ENCODE measurements around the gene ISYNA1. TPM values are rescaled to one million over a fixed set of nuclear protein-coding genes. Genes with fewer than 3 reads are reported as not detected.

ISYNA1 gene
- total RNA-seq, 1 experiment from 2014 or later: 0.40 TPM

DNA sequence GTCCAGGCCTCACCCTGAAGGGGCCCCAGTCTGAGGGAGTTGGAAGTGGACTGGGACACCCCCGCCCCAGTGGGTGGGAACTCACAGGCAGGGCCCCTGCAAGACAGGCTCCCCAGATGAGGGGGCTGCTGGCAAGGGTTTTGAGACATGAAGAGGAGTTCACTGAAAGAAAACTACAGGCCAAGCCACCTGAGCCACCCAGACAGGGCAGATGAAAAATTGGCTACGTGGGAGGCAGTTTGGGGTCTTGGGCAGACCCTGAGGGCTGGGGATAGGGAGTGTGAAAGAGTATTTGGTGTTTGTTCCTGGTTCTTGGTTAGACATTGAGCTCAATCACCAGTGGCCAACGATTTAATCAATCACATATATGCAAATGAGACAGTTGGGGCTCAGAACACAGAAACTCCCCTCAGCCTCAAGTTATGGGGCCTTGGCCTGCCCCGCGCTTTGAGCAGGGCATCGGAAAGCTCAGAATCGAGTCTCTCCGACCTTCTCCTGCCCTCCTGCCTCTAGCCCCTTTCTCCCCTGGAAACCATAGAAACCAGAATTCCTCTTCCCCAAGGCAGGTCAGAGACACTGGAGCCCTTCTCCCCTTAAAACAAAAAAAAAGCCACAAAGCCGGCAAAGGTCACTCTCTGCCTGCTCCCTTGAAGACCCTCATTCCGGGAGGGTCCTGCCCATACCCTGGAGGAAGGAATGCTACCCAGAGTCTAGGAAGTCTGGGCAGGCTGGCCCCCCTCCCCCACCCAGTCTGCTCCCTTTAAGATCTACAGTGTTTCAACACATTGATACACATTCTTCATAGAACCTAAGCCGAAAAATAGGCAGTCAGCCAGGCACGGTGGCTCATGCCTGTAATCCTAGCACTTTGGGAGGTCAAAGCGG lies 1.3 kb upstream of the ISYNA1 start:
- H3K9me3 ChIP-seq: no peaks in the 10 kb centered on the region
- DNase-seq: peak; percentile 65
- H3K36me3 ChIP-seq: peaks cover 39% of the 10 kb centered on the region
- H3K27me3 ChIP-seq: no peaks in the 10 kb centered on the region
- H3K4me3 ChIP-seq: no peak overlapping the region

DNA sequence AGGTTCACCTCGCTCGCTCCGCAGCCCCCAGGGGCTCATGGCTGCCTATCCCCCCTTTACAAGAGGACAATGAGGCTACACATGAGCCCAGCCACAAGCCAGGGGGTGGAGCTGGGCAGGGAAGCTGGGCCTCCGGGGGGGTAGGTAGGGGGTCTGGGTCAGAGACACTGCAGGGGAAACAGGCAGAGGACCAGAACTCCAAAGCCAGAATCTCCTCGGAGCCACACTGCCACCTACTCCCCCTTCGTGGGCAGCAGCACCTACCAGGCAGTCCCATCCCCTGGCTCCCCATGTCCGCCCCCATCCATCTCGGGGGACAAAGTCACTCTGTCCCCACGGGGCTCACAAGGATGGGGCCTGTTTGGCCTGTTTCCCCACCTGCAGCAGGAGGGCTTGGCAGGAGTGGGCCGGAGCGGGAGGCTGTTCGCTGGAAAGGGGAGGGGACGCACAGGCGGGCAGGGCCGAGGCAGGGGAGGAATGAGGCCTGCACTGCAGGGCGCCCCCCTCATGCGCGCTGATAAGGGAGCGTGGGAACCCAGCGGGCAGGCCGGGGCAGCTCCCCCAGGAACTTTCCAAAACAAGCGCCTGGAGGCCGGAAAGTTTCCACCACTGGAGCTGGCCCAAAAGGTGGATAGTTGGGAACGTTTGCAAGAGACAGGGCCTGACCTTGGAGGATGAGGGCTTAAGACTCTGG lies 545 bp upstream of the ISYNA1 start:
- Histone ChIP-seq H3K9me3 (no peaks in the 10 kb centered on the region), H3K36me3 (peaks cover 34% of the 10 kb centered on the region), H3K27me3 (no peaks in the 10 kb centered on the region), H3K4me3 (no peak overlapping the region)
- DNase-seq: no peak

DNA sequence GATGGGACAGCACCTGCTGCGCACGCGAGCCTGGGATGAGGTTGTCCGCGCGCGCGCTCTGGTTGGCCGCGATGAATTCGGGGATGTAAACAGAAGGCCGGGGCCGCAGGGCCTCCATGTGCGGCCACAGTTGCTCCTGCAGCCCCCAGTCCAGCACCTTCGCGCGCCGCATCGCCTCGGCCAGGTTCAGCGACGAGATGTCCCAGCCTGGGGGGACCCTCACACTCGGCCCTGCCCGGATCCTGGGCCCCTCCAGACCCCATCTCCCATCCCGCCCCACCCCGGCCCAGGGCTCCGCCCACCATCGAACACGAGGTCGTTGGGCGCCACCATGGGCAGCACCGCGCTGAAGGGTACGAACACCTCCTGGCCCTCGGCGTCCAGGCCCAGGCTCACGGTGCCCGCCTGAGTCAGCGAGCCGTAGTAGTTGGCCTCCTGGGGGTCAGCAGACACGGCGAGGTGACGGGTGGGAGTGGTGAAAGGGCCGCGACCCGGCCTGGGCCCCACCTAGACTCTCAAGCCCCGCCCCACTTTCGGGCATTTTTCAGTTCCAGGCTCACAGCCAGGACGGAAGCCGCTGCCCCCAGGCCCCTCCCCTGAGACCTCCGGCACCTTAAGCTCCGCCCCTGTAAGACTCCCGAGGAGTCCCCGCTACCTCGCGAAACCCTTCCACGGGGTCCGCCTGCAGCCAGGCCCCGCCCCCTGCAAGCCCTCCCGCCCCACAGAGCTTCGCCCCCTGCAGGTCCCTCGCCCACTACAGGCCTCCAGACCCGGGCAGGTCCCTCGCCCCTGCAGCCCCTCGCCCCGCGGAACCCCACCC lies 1.1 kb downstream of the ISYNA1 start:
- Histone ChIP-seq H3K9me3 (no peaks in the 10 kb centered on the region), H3K4me3 (no peak overlapping the region), H3K27me3 (no peaks in the 10 kb centered on the region), H3K36me3 (peaks cover 33% of the 10 kb centered on the region)
- no peak for DNase-seq

DNA sequence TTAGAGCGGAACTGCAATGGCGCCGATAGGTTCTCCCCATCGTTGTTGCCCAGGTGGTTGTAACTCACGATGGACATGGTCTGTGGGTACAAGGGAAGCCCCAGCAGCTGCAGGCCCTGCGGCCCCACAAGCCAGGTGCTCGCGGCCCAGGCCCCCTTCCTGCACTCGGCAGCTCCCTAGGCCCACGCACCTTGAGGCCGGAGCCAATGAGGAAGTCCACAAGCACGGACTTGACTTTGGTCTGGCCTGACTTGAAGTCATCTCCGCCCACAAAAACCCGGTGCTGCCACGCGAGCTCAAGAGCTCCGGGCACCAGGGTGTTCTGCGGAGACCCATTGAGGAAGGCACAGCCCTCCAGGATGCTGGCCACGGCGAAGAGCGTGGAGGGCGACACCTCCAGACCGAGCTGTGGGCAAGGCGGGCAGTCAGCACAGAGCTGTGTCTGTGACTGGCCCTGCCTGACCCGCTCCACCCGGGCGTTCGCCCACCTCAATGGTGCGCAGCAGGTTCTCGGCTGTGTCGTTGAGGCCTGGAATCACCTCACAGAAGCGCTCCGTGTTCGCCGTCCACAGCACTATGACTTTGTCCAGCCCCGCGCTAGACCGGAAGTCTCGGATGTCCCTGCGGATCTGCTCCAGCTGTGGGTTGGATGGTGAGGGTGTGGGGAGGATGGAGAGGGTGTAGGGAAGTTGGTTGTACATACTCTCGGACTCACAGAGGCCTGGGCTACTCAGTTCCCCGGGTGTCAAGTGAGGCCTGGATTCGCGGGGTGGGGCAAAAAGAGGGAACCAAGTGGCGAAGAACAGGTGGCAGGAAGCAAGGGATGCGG lies 1.9 kb downstream of the ISYNA1 start:
- H3K27me3 ChIP-seq: no peaks in the 10 kb centered on the region
- no peaks in the 10 kb centered on the region for H3K9me3 ChIP-seq
- no peak overlapping the region for H3K4me3 ChIP-seq
- DNase-seq: no peak
- peaks cover 35% of the 10 kb centered on the region for H3K36me3 ChIP-seq

DNA sequence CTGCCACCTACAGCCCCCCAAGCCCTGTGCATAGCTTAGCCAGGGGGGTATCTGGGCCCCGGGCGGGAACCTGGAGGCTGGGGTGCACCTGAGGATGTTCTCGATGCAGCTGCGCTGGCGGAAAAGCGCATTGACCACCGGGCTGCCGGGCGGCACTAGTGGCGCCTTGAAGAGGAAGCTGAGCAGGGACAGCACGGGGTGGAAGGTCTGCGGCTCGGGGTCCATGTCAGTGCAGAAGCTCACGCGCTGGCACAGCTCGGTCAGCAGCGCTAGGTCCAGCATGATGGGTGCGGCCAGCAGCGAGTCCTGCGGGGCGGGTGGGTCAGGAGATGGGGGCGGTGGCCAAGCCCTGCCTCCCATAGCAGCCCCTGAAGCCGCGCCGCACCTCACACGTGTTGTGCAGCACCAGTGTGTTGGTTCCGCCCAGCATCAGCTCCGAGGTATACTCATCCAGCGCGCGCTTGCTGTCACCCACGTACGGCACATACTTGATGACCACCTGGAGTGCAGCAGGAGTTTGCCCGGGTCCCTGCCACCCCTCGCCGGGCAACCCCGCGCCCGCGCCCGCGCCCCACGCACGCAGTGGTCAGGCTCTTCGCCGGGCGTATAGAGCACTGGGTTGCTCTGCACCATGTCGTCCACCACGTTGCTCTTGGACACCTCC lies 2.6 kb downstream of the ISYNA1 start:
- DNase-seq: no peak
- H3K36me3 ChIP-seq: peaks cover 41% of the 10 kb centered on the region

DNA sequence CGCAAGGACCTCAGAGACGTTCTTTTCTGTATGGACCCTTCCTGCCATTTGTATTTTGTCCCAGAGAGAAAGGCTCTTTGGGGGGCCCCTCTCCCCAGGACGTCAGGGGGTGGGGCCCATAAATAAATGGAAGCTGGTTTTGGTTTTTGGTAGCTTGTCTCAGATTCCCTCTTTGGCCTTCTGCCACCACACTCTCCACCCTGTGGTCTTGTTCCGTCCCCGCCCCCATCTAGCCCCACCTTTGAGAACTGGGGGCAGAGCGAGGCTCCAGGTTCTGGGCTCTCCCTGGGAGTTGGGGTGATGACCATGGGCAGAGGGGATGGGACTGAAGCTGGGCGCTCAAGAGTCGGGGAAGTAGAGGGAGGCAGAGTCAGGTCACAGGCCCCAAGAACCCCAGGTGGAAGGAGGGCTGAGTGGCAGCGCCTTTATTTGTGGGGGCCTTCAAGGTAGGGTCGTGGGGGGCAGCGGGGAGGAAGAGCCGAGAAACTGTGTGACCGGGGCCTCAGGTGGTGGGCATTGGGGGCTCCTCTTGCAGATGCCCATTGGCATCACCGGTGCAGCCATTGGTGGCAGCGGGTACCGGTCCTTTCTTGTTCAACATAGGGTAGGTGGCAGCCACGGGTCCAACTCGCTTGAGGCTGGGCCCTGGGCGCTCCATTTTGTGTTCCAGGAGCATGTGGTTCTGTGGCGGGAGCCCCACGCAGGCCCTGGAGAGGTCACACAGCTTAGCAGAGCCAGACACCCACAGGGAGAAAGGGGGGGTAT lies 3.3 kb downstream of the ISYNA1 start:
- Histone ChIP-seq H3K9me3 (no peaks in the 10 kb centered on the region), H3K36me3 (peaks cover 45% of the 10 kb centered on the region), H3K27me3 (no peaks in the 10 kb centered on the region), H3K4me3 (no peak overlapping the region)
- no peak for DNase-seq

More for the DNA sequence above, 2.6 kb downstream of the ISYNA1 start:
- no peak overlapping the region for H3K4me3 ChIP-seq
- no peaks in the 10 kb centered on the region for H3K9me3 ChIP-seq
- no peaks in the 10 kb centered on the region for H3K27me3 ChIP-seq

DNA sequence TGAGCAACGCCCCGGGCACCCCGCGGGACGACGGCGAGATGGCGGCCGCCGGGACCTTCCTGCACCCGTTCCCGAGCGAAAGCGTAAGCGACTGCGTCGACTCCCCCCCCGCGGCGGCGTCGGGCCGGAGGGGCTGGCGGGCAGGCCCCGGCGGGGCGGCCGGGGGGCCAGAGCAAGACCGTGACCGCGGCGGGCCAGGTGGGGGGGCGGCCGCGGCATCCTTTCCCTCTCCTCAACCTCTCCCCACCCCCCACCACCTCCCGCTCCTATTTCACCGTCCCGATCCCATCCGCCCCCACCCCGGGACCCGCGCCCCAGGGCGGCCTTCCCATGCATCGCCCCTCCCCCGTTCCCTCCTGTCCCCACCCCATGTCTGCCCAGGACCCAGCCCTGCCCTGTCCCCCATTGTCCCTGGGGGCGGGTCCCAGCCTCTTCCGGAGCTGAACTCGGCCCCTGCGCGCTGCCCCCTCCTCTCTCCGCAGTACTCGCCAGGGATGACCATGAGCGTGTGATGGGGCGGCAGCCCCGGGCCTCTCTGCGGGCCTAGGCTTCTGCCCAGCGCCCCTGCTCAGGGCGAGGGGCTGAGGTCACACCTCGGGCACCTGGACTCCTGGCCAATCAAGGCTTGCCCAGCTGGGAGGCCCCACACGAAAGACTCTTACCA lies 4.1 kb downstream of the ISYNA1 start:
- Histone ChIP-seq H3K9me3 (no peaks in the 10 kb centered on the region), H3K4me3 (no peak overlapping the region), H3K36me3 (peaks cover 50% of the 10 kb centered on the region), H3K27me3 (no peaks in the 10 kb centered on the region)
- DNase-seq: no peak

DNA sequence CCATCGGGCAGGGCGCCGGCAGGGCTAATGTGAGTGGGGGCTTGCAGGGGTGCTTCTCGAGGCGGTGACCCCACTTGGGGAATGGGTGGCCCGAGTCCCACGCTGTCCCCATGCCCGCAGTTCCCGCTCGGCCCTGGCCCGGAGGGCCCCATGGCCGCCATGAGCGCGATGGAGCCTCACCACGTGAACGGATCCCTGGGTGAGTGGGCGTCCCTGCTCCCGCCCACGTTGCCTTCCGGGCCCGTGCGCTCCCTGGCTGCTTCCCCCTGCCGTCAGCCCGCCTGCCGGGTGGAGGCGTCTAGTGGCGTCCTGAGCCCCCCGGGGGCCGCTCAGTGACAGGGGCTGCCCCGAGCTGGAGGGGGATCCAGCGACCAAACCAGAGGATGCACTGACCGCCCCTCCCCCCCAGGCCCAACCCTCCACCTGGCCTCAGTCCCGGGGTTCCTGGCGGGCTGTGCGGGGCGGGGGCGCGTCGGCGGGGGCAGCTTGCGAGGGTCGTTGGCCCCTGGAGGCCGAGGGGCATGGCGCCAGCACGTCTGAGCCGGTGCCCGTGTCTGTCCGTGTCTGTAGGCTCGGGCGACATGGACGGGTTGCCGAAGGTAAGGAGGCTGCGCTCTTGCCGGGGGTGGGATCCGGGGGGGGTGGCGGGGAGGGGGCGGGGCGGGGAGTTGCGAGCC lies 4.8 kb downstream of the ISYNA1 start:
- H3K4me3 ChIP-seq: no peak overlapping the region
- H3K27me3 ChIP-seq: no peaks in the 10 kb centered on the region
- peaks cover 56% of the 10 kb centered on the region for H3K36me3 ChIP-seq
- no peaks in the 10 kb centered on the region for H3K9me3 ChIP-seq
- no peak for DNase-seq

DNA sequence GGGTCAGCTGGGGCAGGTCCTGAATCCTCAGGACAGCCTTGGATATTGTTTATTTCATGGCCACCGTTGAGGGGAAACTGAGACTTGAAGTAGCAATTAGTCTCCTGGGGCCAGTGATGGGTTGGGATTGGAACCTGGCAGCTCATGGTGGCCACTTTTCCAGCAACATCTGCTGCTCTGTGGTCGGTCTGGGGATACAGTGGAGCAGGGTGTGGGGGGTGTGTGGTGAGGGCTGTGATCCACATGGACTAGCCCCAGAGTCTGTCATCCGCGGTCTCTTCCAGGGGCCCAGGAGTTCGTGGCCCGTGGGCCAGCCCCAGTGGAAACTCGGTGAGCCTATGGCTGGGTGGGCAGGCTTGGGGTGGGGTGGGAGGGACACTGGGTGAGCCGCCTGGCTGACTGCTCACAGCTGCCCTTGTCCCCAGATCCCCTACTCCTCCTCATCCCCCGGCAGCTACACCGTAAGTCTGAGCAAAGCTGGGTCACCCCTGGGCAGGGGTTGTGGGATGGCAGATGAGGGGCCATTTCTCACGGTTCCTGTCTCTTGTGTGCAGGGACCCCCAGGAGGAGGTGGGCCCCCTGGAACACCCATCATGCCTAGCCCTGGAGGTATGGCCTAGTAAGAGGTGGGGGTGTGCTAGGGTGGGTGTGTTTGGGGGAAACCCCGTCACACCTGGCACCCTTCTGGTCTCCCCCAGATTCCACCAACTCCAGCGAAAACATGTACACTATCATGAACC lies 5.5 kb downstream of the ISYNA1 start:
- Histone ChIP-seq H3K27me3 (no peaks in the 10 kb centered on the region), H3K9me3 (no peaks in the 10 kb centered on the region), H3K4me3 (no peak overlapping the region), H3K36me3 (peaks cover 60% of the 10 kb centered on the region)
- DNase-seq: no peak

DNA sequence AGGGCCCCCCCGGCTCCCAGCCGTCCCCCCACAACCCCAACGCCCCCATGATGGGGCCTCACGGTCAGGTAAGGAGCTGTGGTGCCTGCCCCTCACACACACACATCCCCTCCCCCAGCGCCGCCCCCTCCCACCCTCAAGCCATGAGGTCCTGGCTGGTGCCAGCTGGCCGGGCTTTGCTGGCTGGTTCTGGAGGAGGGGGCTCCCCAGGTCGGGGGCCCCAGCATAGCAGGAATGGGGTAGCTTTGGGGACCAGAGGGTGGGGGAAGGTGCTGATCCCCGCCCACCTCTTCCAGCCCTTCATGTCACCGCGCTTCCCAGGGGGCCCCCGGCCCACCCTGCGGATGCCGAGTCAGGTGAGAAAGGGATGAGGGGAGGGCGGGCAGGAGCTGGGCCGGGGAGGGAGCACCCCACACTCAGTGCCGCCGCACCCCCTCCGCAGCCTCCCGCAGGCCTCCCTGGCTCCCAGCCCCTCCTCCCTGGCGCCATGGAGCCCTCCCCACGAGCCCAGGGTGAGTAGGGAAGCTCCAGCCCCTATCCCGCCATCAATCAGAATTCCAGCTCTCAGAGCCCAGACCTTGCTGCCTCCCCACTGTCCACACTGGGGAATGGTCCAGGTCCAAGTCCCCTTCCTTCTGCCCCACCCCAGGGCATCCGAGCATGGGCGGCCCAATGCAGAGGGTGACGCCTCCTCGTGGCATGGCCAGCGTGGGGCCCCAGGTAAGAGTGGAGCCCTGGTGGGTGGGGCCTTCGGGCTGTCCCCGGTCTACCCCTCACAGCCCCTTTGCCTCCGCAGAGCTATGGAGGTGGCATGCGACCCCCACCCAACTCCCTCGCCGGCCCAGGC lies 6.4 kb downstream of the ISYNA1 start:
- Histone ChIP-seq H3K4me3 (no peak overlapping the region), H3K36me3 (peaks cover 68% of the 10 kb centered on the region), H3K9me3 (no peaks in the 10 kb centered on the region), H3K27me3 (no peaks in the 10 kb centered on the region)
- DNase-seq: no peak

DNA sequence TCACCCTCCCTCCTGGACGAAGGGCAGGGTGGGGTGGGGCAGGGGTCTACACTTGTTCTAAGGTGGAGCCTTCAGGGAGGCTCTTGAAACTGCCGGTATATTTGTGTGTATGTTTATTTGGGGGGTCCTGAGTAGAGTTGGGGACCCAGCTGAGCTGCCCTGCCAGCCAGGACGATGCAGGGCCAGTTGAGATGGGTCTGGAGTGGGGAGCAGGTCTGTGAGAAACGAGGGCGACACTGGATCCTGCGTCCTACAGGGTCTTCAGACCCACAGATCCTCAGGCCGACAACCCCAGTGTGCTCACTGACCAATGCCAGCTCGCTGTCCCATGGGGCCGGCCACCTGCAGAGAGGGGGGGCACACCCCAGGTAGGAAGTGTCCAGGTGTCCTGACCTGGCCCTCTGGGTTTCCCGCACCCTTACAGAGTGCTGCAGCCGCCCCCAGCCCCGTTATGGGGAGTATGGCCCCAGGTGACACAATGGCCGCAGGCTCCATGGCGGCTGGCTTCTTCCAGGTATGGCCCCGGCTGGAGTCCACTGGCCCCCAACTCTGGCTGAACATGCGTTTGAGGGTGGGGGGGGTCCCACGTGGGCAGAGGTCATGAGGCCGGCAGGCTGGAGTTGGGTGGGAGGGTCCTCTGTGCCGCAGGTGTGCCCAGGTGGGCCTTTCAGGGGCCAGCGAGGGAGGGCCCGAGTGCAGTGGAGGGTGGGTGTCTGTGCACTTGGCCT lies 7.4 kb downstream of the ISYNA1 start:
- no peak for DNase-seq
- Histone ChIP-seq H3K4me3 (no peak overlapping the region), H3K27me3 (no peaks in the 10 kb centered on the region), H3K36me3 (peaks cover 65% of the 10 kb centered on the region), H3K9me3 (no peaks in the 10 kb centered on the region)

DNA sequence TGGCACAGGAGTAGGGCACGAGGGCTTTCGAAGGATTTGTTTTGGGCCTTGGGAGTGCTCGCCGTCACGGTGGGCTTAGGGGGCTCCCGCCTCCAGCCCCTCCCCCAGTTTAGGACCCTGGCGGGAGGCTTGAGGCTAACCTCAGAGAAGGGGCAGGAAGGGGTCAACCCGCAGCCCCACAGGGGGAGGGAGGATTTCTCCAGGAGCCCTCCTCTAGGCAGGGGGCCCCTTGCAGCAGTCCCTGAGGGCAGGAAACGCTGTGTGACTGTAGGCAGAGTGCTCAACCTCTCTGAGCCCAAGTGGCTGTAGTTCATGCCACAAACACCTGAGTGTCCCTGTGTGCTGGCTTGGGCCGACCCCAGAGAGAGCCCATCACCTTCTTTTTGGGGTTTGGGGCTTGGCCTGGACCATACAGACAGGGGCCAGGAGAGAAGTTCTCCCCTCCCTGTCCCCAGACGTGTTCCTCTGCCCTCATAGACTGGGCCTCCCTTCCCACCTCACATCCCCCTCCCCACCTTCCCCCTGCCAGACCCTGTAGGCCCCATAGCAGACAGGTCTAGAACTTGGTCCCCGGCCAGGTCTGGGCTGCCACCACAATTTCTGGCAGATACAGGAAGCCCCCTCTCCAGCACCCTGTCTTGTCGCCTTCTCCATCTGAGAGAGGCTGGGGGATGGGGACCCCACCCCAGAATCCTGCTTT lies 8.1 kb downstream of the ISYNA1 start:
- Histone ChIP-seq H3K36me3 (peaks cover 62% of the 10 kb centered on the region), H3K9me3 (no peaks in the 10 kb centered on the region), H3K4me3 (no peak overlapping the region), H3K27me3 (no peaks in the 10 kb centered on the region)
- DNase-seq: no peak
